ENCODE results near the gene SLC25A15. TPM values are rescaled to one million over a fixed set of nuclear protein-coding genes. Genes with fewer than 3 reads are reported as not detected.
"Not testable (repeated sequence)": the region's sequence is repeated elsewhere in the genome, so short reads cannot be mapped to it uniquely, and the experiment has no call there.

SLC25A15 gene
- polyA plus RNA-seq, 4 donors: 14.6 to 18.1 (median 17.5) TPM

DNA sequence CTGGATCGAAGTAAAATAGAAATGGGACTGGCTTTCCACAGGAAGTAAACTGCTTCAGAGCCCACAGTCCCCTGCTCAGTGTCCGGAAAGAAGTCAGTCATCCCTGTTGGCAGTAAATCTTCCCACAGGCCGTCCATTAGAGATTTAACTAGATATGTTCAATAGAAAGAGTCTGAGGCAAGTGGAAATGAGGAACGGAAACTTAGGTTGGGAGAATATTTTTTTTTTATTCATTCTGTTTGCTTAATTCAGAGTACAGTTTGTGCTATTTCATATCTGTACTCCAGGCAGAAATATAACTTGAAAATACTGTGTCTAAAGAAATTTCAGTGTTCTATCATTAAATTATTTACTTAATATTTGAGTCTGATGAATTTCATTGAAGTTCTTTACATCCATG is 22.7 kb downstream of the SLC25A15 start:
- DNase-seq (ENCODE audit: low read depth in 4 of 4, low spot score in 2 of 4): no peak

DNA sequence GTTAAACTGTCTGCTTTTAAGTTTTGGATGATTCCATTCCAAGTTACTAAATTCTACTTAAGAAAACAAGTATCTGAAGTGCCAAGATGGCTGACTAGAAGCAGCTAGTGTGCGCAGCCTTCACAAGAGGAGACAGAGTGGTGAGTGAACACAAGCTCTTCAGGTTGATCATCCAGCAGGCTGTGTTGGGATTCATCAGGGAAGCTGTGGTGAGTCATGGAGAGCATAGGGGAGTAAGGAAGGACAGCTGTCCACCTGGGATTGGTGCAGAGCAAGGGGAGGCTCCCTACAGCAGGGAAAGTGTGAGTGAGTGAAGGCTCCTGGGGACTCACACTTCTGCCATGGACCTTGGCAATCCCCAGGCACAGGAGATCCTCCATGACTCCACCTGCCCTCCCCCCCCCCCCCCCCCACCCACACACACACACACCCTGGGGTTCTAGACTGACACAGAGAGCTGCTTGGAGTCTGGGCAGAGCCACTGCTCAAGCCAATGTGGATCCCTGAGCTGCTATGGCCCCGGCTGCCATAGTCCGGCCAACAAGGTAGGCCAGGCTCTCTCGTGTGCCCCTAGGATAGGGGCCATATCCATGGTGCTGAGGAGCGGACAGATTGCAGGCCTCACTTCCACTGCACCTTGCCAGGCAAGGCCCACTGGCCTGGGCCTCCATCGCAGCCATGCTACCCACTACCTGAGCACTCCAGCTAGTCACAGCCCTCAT is 23.5 kb downstream of the SLC25A15 start:
- no peak for DNase-seq (ENCODE audit: low read depth in 4 of 4, low spot score in 2 of 4)

DNA sequence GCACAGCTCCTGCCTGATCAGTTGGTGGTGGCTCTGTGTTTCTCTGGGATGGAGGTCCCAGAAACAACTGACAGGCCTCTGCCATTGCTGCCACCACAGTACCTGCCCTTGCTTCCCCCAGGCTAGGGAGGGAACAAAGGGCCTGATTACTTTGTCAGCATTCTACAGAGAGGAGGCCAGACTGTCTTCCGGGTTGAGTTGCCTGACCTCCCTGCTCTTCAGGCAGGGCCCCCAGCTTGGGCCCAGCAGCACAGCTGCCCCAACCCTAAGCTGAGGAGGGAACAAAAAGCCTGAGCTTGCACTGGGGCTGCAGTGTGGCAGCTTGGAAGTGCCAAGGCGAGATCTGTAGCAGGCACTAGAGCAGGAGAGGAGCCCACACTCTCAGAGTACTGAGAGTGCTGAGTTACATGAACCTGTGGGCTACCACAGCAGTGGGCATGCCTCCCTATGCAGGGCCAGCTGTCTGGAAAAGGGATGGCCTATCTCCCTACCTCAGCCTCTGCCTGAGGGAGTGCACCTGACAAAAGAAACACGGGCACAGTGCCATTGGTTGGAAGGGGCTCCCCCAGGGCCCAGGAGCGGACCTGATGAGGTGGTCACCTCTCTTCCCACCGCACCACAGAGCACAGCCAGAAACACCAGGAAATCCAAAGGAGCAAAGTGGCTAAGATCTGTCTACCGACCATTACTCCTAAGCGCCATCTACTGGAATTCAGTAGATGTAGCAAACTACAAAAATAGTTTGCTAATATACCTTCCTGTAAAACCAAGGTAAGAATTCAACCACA is 24.4 kb downstream of the SLC25A15 start:
- no peak for DNase-seq (ENCODE audit: low read depth in 4 of 4, low spot score in 2 of 4)

DNA sequence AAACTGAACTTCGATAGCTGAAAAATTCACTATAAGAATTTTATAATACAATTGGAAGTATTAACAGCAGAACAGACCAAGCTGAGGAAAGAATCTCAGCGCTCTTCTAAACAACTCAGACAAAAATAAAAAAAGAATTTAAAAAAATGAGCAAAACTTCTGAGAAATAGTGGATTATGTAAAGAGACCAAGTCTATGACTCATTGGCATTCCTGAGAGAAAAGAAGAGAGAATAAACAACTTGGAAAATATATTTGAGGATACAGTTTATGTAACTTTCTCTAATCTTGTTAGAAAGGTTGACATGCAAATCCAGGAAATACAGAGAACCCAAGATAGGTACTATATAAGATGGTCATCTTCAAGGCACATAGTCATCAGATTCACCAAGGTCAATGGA is 25.4 kb downstream of the SLC25A15 start:
- no peak for DNase-seq (ENCODE audit: low read depth in 4 of 4, low spot score in 2 of 4)

DNA sequence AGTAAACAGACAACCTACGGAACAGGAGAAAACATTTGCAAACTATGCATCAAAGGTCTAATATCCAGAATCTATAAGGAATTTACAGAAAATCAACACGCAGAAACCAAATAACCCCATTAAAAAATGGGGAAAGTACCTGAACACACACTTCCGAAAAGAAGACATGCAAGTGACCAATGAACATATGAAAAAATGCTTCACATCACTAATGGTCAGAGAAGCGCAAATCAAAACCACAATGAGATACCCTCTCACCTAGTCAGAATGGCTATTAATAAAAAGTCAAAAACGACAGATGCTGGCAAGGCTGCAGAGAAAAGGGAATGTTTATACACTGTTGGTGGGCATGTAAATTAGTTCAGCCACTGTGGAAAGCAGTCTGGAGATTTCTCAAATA is 29.5 kb downstream of the SLC25A15 start:
- DNase-seq (ENCODE audit: low read depth in 4 of 4, low spot score in 2 of 4): no peak

DNA sequence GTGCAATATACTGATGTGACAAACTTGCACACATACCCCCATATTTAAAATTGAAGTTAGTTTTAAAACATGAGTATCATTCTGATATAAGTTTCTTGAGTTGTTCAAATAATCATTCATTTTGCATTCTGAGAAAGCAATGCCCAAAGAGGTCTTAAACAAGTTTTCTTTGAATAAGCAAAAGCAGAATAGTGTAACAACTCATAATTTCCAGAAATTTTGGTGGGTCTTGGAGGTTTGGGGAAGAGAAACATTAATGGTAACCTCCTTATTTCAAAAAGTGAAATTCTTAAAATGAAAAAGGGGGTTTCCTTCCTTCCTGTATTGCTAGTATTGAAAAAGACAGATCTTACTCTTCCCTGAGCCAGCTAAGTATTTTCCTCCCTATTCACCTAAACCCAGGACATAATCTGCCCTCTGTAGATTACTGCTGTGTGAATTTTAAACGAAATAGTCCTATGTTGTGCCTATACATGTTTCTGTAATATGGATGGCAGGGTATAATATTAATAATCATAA is 30.4 kb downstream of the SLC25A15 start:
- DNase-seq (ENCODE audit: low read depth in 4 of 4, low spot score in 2 of 4): no peak

DNA sequence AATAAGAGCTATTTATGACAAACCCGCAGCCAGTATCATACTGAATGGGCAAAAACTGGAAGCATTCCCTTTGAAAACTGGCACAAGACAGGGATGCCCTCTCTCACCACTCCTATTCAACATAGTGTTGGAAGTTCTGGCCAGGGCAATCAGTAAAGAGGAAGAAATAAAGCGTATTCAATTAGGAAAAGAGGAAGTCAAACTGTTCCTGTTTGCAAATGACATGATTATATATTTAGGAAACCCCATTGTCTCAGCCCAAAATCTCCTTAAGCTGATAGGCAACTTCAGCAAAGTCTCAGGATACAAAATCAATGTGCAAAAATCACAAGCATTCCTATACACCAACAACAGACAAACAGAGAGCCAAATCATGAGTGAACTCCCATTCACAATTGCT is 50.3 kb downstream of the SLC25A15 start:
- DNase-seq (ENCODE audit: low read depth in 4 of 4, low spot score in 2 of 4): not testable (repeated sequence)

DNA sequence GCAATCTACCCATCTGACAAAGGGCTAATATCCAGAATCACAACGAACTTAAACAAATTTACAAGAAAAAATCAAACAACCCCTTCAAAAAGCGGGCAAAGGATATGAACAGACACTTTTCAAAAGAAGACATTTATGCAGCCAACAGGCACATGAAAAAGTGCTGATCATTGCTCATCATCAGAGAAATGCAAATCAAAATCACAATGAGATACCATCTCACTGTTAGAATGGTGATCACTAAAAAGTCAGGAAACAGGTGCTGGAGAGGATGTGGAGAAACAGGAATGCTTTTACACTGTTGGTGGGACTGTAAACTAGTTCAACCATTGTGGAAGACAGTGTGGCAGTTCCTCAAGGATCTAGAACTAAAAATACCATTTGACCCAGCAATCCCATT is 51.5 kb downstream of the SLC25A15 start:
- DNase-seq (ENCODE audit: low read depth in 4 of 4, low spot score in 2 of 4): not testable (repeated sequence)

Other genes with a start within 250 kb of the SLC25A15 start
- 10 to 100 TPM; 13.9 to 18.0 (median 14.6) TPM for gene FOXO1, start 123.0 kb upstream of the SLC25A15 start, polyA plus RNA-seq (ENCODE audit: insufficient read length in 4 of 4)
- gene MRPS31, start 18.4 kb upstream of the SLC25A15 start, polyA plus RNA-seq (ENCODE audit: insufficient read length in 4 of 4): 10 to 100 TPM; 39.6 to 59.6 (median 48.0) TPM
- 10 to 100 TPM; 45.8 to 49.2 (median 47.9) TPM for gene ELF1, start 229.7 kb downstream of the SLC25A15 start, polyA plus RNA-seq (ENCODE audit: insufficient read length in 4 of 4)